ENCODE measurements around the gene UBE2D1. TPM values are rescaled to one million over a fixed set of nuclear protein-coding genes. Genes with fewer than 3 reads are reported as not detected.

Gene UBE2D1
- total RNA-seq, 2 donors from 2014 or later = 3.0 to 7.5 TPM

- peaks cover 0 to 2% of the 10 kb centered on the region in 2 donors for H3K27me3 ChIP-seq
- TF ChIP-seq POLR2A (IDR thresholded peaks at IDR 0.05) (no peak), CTCF (IDR thresholded peaks at IDR 0.05) (no peak)
- ATAC-seq (no peak), DNase-seq (no peak)
- H3K36me3 ChIP-seq (replicated peaks in 1 of 2; ENCODE audit: insufficient read depth in 1 of 2, low read depth in 2 of 2) = no peaks in the 10 kb centered on the region
- no peaks in the 10 kb centered on the region for H3K4me1 ChIP-seq
- no peak overlapping the region for H3K27ac ChIP-seq
- H3K4me3 ChIP-seq = no peak overlapping the region
- intact Hi-C loops (cut with DNase I) = no loop called here
- H3K9me3 ChIP-seq = no peaks in the 10 kb centered on the region
These were observed 23.8 kb upstream of the UBE2D1 start for GRCh38 chr10:58311026-58311425.

- no peak overlapping the region for H3K27ac ChIP-seq
- TF ChIP-seq CTCF (IDR thresholded peaks at IDR 0.05) (no peak), POLR2A (IDR thresholded peaks at IDR 0.05) (no peak)
- DNase-seq = no peak
- no peaks in the 10 kb centered on the region for H3K9me3 ChIP-seq
- intact Hi-C loops (cut with DNase I) = no loop called here
- no peak for ATAC-seq
- no peaks in the 10 kb centered on the region for H3K36me3 ChIP-seq (replicated peaks in 1 of 2; ENCODE audit: insufficient read depth in 1 of 2, low read depth in 2 of 2)
- no peak overlapping the region for H3K4me3 ChIP-seq
- H3K27me3 ChIP-seq = no peaks in the 10 kb centered on the region
- H3K4me1 ChIP-seq = no peaks in the 10 kb centered on the region
These were observed 17.9 kb upstream of the UBE2D1 start for GRCh38 chr10:58316874-58317273.

GRCh38 chr10:58318346-58318745, 16.5 kb upstream of the UBE2D1 start:
- ATAC-seq = no peak
- Histone ChIP-seq H3K4me3 (no peak overlapping the region), H3K27me3 (no peaks in the 10 kb centered on the region), H3K36me3 (replicated peaks in 1 of 2; ENCODE audit: insufficient read depth in 1 of 2, low read depth in 2 of 2) (no peaks in the 10 kb centered on the region), H3K4me1 (no peaks in the 10 kb centered on the region), H3K9me3 (no peaks in the 10 kb centered on the region), H3K27ac (no peak overlapping the region)
- 63 to 73% methylated on average over 2 of the region's 2 CpGs for WGBS, 2 donors
- no peak for TF ChIP-seq CTCF (IDR thresholded peaks at IDR 0.05)
- TF ChIP-seq POLR2A (IDR thresholded peaks at IDR 0.05) = no peak
- intact Hi-C loops (cut with DNase I) = no loop called here
- DNase-seq = no peak

GRCh38 chr10:58319599-58319998, 15.2 kb upstream of the UBE2D1 start:
- DNase-seq = no peak
- Histone ChIP-seq H3K27me3 (no peaks in the 10 kb centered on the region), H3K9me3 (no peaks in the 10 kb centered on the region), H3K36me3 (replicated peaks in 1 of 2; ENCODE audit: insufficient read depth in 1 of 2, low read depth in 2 of 2) (no peaks in the 10 kb centered on the region), H3K4me1 (no peaks in the 10 kb centered on the region), H3K4me3 (no peak overlapping the region), H3K27ac (no peak overlapping the region)
- ATAC-seq = no peak
- TF ChIP-seq CTCF (IDR thresholded peaks at IDR 0.05) (no peak), POLR2A (IDR thresholded peaks at IDR 0.05) (no peak)
- intact Hi-C loops (cut with DNase I) = no loop called here
- 62 to 63% methylated on average over 1 of the region's 1 CpG for WGBS, 2 donors

- 79 to 82% methylated on average over 4 of the region's 4 CpGs for WGBS, 2 donors
- H3K4me3 ChIP-seq = no peak overlapping the region
- ATAC-seq (no peak), DNase-seq (no peak)
- H3K4me1 ChIP-seq = no peaks in the 10 kb centered on the region
- TF ChIP-seq CTCF (IDR thresholded peaks at IDR 0.05) (no peak), POLR2A (IDR thresholded peaks at IDR 0.05) (no peak)
- no peaks in the 10 kb centered on the region for H3K36me3 ChIP-seq (replicated peaks in 1 of 2; ENCODE audit: insufficient read depth in 1 of 2, low read depth in 2 of 2)
- H3K9me3 ChIP-seq = no peaks in the 10 kb centered on the region
- no peaks in the 10 kb centered on the region for H3K27me3 ChIP-seq
- intact Hi-C loops (cut with DNase I) = no loop called here
- no peak overlapping the region for H3K27ac ChIP-seq
These were observed 14.3 kb upstream of the UBE2D1 start for GRCh38 chr10:58320351-58321049.

Data from body of pancreas (tissue), 4 donors.